Measurements from ENCODE around the gene BMP3. TPM values are rescaled to one million over a fixed set of nuclear protein-coding genes. Genes with fewer than 3 reads are reported as not detected.

Gene BMP3
- total and polyA plus RNA-seq, 2 donors (not counting 3 experiments of a cell fraction or from before 2014, with no cell fraction given) = not detected

DNA sequence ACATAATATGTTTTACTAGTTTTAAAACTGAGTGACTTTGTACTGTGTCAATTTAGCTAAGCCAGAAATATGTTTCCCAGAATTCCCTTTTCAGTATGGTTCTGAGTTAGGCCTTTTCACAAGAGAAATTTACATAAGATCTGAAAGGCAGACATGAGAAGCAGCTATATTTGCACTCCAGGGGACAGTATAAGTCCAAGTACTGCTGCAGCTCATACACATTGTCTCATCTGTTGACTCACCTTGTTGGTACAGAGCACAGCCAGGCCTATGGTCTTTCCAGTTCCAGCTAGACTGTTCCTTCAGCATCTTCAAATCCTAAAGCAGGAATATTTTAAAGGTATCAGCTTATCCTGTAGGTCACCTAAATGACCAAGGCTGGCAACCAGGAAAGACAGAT is 53.5 kb downstream of the BMP3 start:
- TF ChIP-seq POLR2AphosphoS5 (IDR thresholded peaks at IDR 0.05; ENCODE audit: insufficient read depth, low read depth, low read length) (no peak), GATA2 (IDR thresholded peaks at IDR 0.05; ENCODE audit: insufficient read depth, insufficient read length, low read depth, low read length) (no peak), EZH2 (IDR thresholded peaks at IDR 0.05; ENCODE audit: borderline replicate concordance, low read depth, low read length, severe bottlenecking) (no peak), JUN (IDR thresholded peaks at IDR 0.05; ENCODE audit: borderline replicate concordance, insufficient read depth, insufficient read length, low read depth) (no peak), FOS (IDR thresholded peaks at IDR 0.05; ENCODE audit: borderline replicate concordance, insufficient read depth, low read length) (no peak), POLR2A (IDR thresholded peaks at IDR 0.05; ENCODE audit: low read depth, low read length) (no peak), MYC (IDR thresholded peaks at IDR 0.05; ENCODE audit: low read depth, low read length) (no peak)
- TF ChIP-seq, protein P1, sequence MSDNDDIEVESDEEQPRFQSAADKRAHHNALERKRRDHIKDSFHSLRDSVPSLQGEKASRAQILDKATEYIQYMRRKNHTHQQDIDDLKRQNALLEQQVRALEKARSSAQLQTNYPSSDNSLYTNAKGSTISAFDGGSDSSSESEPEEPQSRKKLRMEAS (IDR thresholded peaks at IDR 0.05; ENCODE audit: insufficient read depth, insufficient read length) = no peak
- TF ChIP-seq, protein P2, sequence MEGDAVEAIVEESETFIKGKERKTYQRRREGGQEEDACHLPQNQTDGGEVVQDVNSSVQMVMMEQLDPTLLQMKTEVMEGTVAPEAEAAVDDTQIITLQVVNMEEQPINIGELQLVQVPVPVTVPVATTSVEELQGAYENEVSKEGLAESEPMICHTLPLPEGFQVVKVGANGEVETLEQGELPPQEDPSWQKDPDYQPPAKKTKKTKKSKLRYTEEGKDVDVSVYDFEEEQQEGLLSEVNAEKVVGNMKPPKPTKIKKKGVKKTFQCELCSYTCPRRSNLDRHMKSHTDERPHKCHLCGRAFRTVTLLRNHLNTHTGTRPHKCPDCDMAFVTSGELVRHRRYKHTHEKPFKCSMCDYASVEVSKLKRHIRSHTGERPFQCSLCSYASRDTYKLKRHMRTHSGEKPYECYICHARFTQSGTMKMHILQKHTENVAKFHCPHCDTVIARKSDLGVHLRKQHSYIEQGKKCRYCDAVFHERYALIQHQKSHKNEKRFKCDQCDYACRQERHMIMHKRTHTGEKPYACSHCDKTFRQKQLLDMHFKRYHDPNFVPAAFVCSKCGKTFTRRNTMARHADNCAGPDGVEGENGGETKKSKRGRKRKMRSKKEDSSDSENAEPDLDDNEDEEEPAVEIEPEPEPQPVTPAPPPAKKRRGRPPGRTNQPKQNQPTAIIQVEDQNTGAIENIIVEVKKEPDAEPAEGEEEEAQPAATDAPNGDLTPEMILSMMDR (IDR thresholded peaks at IDR 0.05; ENCODE audit: extremely low read depth in 1 of 2, insufficient read depth in 1 of 2, low read depth in 1 of 2, low read length in 2 of 2) = no peak

More for the DNA sequence above, 53.5 kb downstream of the BMP3 start:
- Histone ChIP-seq H3K4me1 (ENCODE audit: control insufficient read depth, extremely low read depth, insufficient read depth, low read length) (no peaks in the 10 kb centered on the region), H3K9ac (replicated peaks; ENCODE audit: extremely low read depth, insufficient read depth, low read length) (no peak overlapping the region), H3K36me3 (ENCODE audit: control insufficient read depth in 2 of 2, extremely low read depth in 1 of 2, insufficient read depth in 2 of 2, low read length in 2 of 2) (no peaks in the 10 kb centered on the region), H4K20me1 (replicated peaks; ENCODE audit: control insufficient read depth, extremely low read depth, insufficient read depth, low read length) (no peaks in the 10 kb centered on the region), H3K4me3 (replicated peaks in 1 of 3; ENCODE audit: insufficient read depth in 1 of 3, low read depth in 1 of 3, low read length in 3 of 3) (no peak overlapping the region), H3K27me3 (ENCODE audit: control insufficient read depth in 2 of 2, insufficient read depth in 2 of 2, low read length in 2 of 2) (no peaks in the 10 kb centered on the region), H3K4me2 (ENCODE audit: insufficient read depth, low read length) (no peak overlapping the region), H3K27ac (ENCODE audit: insufficient read depth, low read depth, low read length) (no peak overlapping the region), H3K9me3 (replicated peaks; ENCODE audit: control insufficient read depth, insufficient read depth, low read length) (no peaks in the 10 kb centered on the region), H3K9me1 (replicated peaks; ENCODE audit: control insufficient read depth, extremely low read depth, insufficient read depth, low read length) (no peaks in the 10 kb centered on the region), H2AFZ (ENCODE audit: low read depth, low read length) (no peak overlapping the region), H3K79me2 (ENCODE audit: control insufficient read depth, insufficient read depth, low read length) (no peaks in the 10 kb centered on the region)
- ChIA-PET POLR2A (no interaction called here), CTCF (interaction anchor here (1.2 kb wide), 1 partner anchor 13 kb away, joined by 6 read pairs; no protein-coding TSS in a partner anchor)
- no peak for DNase-seq (ENCODE audit: low read depth, low spot score)
- dilution Hi-C loops (cut with MboI; ENCODE audit: extremely low pct_ligation_motif_present, low sequenced_read_pairs) = no loop called here
- no peak for FAIRE-seq
- intact Hi-C loops (cut with micrococcal nuclease) = no loop called here
- BruUV-seq (replicated peaks) = no TSS peak

Data from endothelial cell of umbilical vein (primary cell).